Right atrium auricular region (tissue), 2 donors: ENCODE measurements around the gene DOLPP1. TPM values are rescaled to one million over a fixed set of nuclear protein-coding genes. Genes with fewer than 3 reads are reported as not detected.

Experiments
- DNase-seq: peaks from one replicate; pipeline ENCODE4 v3.0.0-alpha.2; 2019; ENCODE audit warnings: low spot score
- H3K27ac ChIP-seq, 2 donors: fragments of 200-600 bp; sonication (generic); 1 replicate in 1 of 2; 2 replicates in 1 of 2; pipeline ENCODE4 v1.5.1; 2016 to 2019
- H3K27me3 ChIP-seq, 2 donors: fragments of 200-600 bp; sonication (generic); one replicate each; pipeline versions ENCODE4 v1.5.1 to v1.6.0; 2017 to 2019
- H3K36me3 ChIP-seq: fragments of 200-600 bp; sonication (generic); one replicate; pipeline ENCODE4 v1.5.1; 2016
- H3K4me1 ChIP-seq, 2 donors: fragments of 200-600 bp; sonication (generic); one replicate each; pipeline versions ENCODE4 v1.5.1 to v1.6.0; 2017 to 2019
- H3K4me3 ChIP-seq, 2 donors: fragments of 200-600 bp; sonication (generic); 1 replicate in 1 of 2; 2 replicates in 1 of 2; pipeline ENCODE4 v1.5.1; 2017 to 2019; ENCODE audit warnings: mild to moderate bottlenecking in 1 of 2, moderate library complexity in 1 of 2
- H3K9me3 ChIP-seq, 2 donors: fragments of 200-600 bp; sonication (generic); one replicate each; pipeline ENCODE4 v1.5.1; 2019
- CTCF ChIP-seq, 2 donors: fragments of 200-600 bp; sonication (generic); IDR thresholded peaks; one replicate each; pipeline ENCODE4 v1.5.1; 2019; ENCODE audit warnings: antibody characterized with exemption in 2 of 2
- total RNA-seq, 2 donors: library from RNA; depleted of rRNA; stranded (reverse); fragments of >200 nt; gene quantifications; one replicate each; pipeline ENCODE4 v1.1.0, GENCODE V29; 2016

Gene DOLPP1
- total RNA-seq, 2 donors from 2014 or later: 4.8 to 5.4 TPM

DNA sequence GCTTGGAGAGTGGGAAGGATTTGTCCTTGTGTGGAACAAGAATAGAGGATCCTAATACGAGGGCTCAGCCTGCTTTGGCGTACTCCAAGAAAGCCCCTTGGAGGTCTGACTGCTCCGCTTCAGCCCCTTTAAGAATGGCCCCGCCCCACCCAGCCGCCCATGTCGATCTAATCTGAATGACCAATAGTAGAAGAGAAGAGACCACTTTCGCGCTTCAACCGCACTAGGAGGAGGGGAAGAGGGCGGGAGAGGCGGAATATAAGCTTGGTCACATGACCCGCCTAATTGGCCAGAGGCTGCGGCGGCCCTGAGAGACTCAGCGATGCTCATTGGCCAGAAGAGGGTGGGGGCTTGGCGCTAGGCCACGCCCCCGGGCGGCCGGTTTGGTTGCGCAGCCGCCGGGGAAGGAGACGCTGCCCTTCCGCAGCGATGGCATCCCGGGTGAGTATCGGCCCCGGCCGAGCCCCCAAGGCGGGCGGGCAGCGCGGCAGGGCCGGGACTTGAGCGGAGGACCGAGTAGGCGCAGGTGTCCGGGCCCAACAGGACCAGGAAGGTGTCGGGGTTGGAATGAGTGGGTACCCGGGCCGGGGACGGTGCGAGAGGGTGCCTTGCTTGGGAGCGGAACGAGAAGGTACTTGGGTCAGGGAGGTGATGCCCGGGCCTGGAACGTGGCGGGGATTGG lies 44.5 kb upstream of the DOLPP1 start, which contains the start of gene MIGA2:
Gene MIGA2, plus strand, starts transcription at position 386 of the 682 bp plus-strand sequence. CDS start 3,969 bp downstream, outside the sequence.
- peak within 1 kb of the TSS; percentile 99 to 100 for H3K4me3 ChIP-seq
- peaks cover 0 to 38% of the 10 kb centered on the region in 2 donors for H3K4me1 ChIP-seq
- peak in 1 of 2 donors; percentile 15 for TF ChIP-seq CTCF (IDR thresholded peaks at IDR 0.05)
- peak; percentile 99 for DNase-seq
- no peaks in the 10 kb centered on the region for H3K9me3 ChIP-seq
- no peaks in the 10 kb centered on the region for H3K27me3 ChIP-seq
- H3K27ac ChIP-seq: peak within 1 kb of the TSS; percentile 87 to 92
- peaks cover 8% of the 10 kb centered on the region for H3K36me3 ChIP-seq

GRCh38 chr9:129036923-129037766 lies 43.8 kb upstream of the DOLPP1 start:
- no peak for TF ChIP-seq CTCF (IDR thresholded peaks at IDR 0.05)
- peaks cover 0 to 38% of the 10 kb centered on the region in 2 donors for H3K4me1 ChIP-seq
- peak overlapping the region; percentile 99 to 100 for H3K4me3 ChIP-seq
- H3K36me3 ChIP-seq: peaks cover 16% of the 10 kb centered on the region
- H3K9me3 ChIP-seq: no peaks in the 10 kb centered on the region
- peak overlapping the region; percentile 87 to 92 for H3K27ac ChIP-seq
- H3K27me3 ChIP-seq: no peaks in the 10 kb centered on the region
- DNase-seq: no peak

GRCh38 chr9:129037767-129038098 lies 43.2 kb upstream of the DOLPP1 start:
- no peak for TF ChIP-seq CTCF (IDR thresholded peaks at IDR 0.05)
- Histone ChIP-seq H3K4me1 (peaks cover 0 to 38% of the 10 kb centered on the region in 2 donors), H3K36me3 (peaks cover 22% of the 10 kb centered on the region), H3K27ac (peak overlapping the region; percentile 87 to 92), H3K27me3 (no peaks in the 10 kb centered on the region), H3K9me3 (no peaks in the 10 kb centered on the region), H3K4me3 (peak overlapping the region; percentile 99 to 100)
- DNase-seq: peak; percentile 69

DNA sequence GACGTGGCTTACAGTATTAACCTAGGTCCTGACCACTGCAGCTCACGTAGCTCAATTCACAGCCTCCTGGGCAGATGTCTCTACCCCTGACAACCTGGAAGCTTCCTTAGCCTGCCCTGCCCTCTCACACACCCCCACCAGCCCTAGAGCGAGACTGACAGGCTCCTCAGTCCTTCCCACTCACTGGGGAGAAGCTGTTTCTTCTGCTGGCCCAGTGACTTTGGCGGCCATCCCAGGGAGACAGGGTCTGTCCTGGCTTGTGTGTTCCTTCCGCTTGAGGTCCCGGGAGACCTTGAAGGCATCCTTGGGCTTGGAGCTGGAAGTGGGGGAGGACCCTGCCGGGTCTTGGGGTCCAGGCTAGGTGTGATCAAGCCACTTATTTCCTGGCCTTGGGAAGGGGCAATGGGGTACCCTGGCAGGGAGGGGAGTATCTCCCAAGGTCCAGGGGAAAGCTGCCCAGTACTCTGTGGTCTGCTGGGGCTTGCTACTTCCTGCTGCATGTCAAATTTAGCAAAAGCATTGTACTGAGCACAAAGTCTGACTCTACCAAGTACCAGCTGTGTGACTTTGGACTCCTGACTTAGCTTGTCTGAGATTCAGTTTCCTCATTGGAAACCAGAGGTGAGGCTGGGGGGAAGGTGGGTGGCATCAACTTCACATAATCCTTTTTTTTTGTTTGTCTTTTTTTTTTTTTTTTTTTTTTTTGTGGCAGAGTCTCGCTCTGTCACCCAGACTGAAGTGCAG lies 42.6 kb upstream of the DOLPP1 start:
- TF ChIP-seq CTCF (IDR thresholded peaks at IDR 0.05): no peak
- Histone ChIP-seq H3K9me3 (no peaks in the 10 kb centered on the region), H3K27me3 (no peaks in the 10 kb centered on the region), H3K36me3 (peaks cover 27% of the 10 kb centered on the region), H3K4me1 (peaks cover 0 to 38% of the 10 kb centered on the region in 2 donors), H3K27ac (peak overlapping the region; percentile 87 to 92), H3K4me3 (peak overlapping the region in 1 of 2 donors; percentile 99)
- no peak for DNase-seq

DNA sequence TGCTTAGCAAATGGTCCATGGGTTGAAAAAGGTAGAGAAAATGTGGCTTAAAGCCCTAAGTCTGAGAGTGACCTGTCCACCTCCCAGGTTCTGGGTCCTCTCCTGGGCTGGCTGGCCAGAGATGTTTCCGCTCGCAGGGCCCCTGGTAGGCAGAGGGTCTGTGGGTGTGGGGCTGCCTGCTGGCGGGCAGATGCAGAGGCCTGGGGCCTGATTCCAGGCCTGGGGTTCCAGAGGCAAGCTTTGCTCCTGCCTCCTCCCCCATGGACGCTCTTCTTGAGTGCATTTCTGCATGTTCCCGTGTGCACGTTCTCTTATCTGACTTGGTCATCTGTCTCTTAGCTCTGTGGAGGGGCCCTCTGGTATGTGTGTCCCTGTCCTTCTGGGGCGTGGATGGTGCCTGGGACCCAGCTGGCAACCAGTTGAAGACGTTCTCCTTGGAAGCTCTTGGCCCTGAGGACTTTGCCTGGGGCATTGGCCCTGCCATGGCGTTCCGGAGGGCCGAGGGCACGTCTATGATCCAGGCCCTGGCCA lies 40.7 kb upstream of the DOLPP1 start:
- Histone ChIP-seq H3K27me3 (no peaks in the 10 kb centered on the region), H3K27ac (no peak overlapping the region), H3K4me3 (no peak overlapping the region), H3K36me3 (peaks cover 42% of the 10 kb centered on the region), H3K9me3 (no peaks in the 10 kb centered on the region), H3K4me1 (peaks cover 0 to 38% of the 10 kb centered on the region in 2 donors)
- no peak for DNase-seq
- TF ChIP-seq CTCF (IDR thresholded peaks at IDR 0.05): no peak
